ENCODE results near the gene RNU4-1. TPM values are rescaled to one million over a fixed set of nuclear protein-coding genes. Genes with fewer than 3 reads are reported as not detected.
"Not testable (repeated sequence)": the region's sequence is repeated elsewhere in the genome, so short reads cannot be mapped to it uniquely, and the experiment has no call there.

RNU4-1 gene
- total and polyA plus RNA-seq, 2 donors (not counting 3 experiments of a cell fraction or from before 2014, with no cell fraction given) = under 0.01 to 2,141 TPM

DNA sequence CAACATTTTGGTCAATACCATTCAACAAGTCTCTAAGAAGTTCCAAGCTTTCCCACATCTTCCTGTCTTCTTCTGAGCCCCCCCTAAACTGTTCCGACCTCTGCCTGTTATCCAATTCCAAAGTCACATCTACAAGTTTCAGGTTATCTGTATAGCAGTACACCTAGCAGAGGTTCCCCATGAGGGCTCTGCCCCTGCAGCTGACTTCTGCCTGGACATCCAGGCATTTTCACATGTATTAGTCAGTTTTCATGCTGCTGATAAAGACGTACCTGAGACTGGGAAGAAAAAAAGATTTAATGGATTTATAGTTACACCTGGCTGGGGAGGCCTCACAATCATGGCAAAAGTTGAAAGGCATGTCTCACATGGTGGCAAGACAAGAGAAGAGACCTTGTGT lies 44.7 kb upstream of the RNU4-1 start:
- BruUV-seq (replicated peaks) = no TSS peak
- Histone ChIP-seq H3K9me3 (replicated peaks; ENCODE audit: control insufficient read depth, insufficient read depth, low read length) (no peaks in the 10 kb centered on the region), H3K4me2 (ENCODE audit: insufficient read depth, low read length) (no peak overlapping the region), H3K9ac (replicated peaks; ENCODE audit: extremely low read depth, insufficient read depth, low read length) (no peak overlapping the region), H3K79me2 (ENCODE audit: control insufficient read depth, insufficient read depth, low read length) (no peaks in the 10 kb centered on the region), H3K27me3 (ENCODE audit: control insufficient read depth in 2 of 2, insufficient read depth in 2 of 2, low read length in 2 of 2) (no peaks in the 10 kb centered on the region), H3K9me1 (replicated peaks; ENCODE audit: control insufficient read depth, extremely low read depth, insufficient read depth, low read length) (no peaks in the 10 kb centered on the region), H2AFZ (ENCODE audit: low read depth, low read length) (no peak overlapping the region), H3K4me3 (replicated peaks in 1 of 3; ENCODE audit: insufficient read depth in 1 of 3, low read depth in 1 of 3, low read length in 3 of 3) (no peak overlapping the region), H3K36me3 (ENCODE audit: control insufficient read depth in 2 of 2, extremely low read depth in 1 of 2, insufficient read depth in 2 of 2, low read length in 2 of 2) (no peaks in the 10 kb centered on the region), H4K20me1 (replicated peaks; ENCODE audit: control insufficient read depth, extremely low read depth, insufficient read depth, low read length) (no peaks in the 10 kb centered on the region), H3K4me1 (ENCODE audit: control insufficient read depth, extremely low read depth, insufficient read depth, low read length) (no peaks in the 10 kb centered on the region), H3K27ac (ENCODE audit: insufficient read depth, low read depth, low read length) (no peak overlapping the region)
- dilution Hi-C loops (cut with MboI; ENCODE audit: extremely low pct_ligation_motif_present, low sequenced_read_pairs) = no loop called here
- intact Hi-C loops (cut with micrococcal nuclease) = no loop called here
- FAIRE-seq (no peak), DNase-seq (ENCODE audit: low read depth, low spot score) (no peak)
- no peak for TF ChIP-seq FOS (IDR thresholded peaks at IDR 0.05; ENCODE audit: borderline replicate concordance, insufficient read depth, low read length)
- ChIA-PET CTCF (interaction anchor here (1.3 kb wide), 1 partner anchor 36 kb away, joined by 3 read pairs; the partner anchor contains the start of gene SIRT4), POLR2A (no interaction called here)

DNA sequence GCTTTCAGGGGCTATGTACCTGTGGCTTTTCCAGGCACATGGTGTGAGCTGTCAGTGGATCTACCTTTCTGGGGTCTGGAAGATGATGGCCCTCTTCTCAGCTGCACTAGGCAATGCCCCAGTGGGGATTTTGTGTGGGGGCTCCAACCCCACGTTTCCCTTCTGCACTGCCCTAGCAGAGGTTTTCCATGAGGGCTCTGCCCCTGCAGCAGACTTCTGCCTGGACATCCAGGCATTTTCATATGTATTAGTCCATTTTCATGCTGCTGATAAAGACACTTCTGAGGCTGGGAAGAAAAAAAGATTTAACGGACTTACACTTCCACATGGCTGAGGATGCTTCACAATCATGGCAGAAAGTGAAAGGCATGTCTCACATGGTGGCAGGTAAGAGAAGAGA lies 43.4 kb upstream of the RNU4-1 start:
- H3K27me3 ChIP-seq (ENCODE audit: control insufficient read depth in 2 of 2, insufficient read depth in 2 of 2, low read length in 2 of 2); BruUV-seq (replicated peaks); H3K4me2 ChIP-seq (ENCODE audit: insufficient read depth, low read length); intact Hi-C loops (cut with micrococcal nuclease); H3K79me2 ChIP-seq (ENCODE audit: control insufficient read depth, insufficient read depth, low read length); H2AFZ ChIP-seq (ENCODE audit: low read depth, low read length); POLR2A ChIA-PET; H3K4me1 ChIP-seq (ENCODE audit: control insufficient read depth, extremely low read depth, insufficient read depth, low read length); H3K36me3 ChIP-seq (ENCODE audit: control insufficient read depth in 2 of 2, extremely low read depth in 1 of 2, insufficient read depth in 2 of 2, low read length in 2 of 2); H3K9ac ChIP-seq (replicated peaks; ENCODE audit: extremely low read depth, insufficient read depth, low read length); dilution Hi-C loops (cut with MboI; ENCODE audit: extremely low pct_ligation_motif_present, low sequenced_read_pairs); FAIRE-seq; H3K9me3 ChIP-seq (replicated peaks; ENCODE audit: control insufficient read depth, insufficient read depth, low read length); H4K20me1 ChIP-seq (replicated peaks; ENCODE audit: control insufficient read depth, extremely low read depth, insufficient read depth, low read length); H3K27ac ChIP-seq (ENCODE audit: insufficient read depth, low read depth, low read length); DNase-seq (ENCODE audit: low read depth, low spot score); H3K4me3 ChIP-seq (replicated peaks in 1 of 3; ENCODE audit: insufficient read depth in 1 of 3, low read depth in 1 of 3, low read length in 3 of 3); H3K9me1 ChIP-seq (replicated peaks; ENCODE audit: control insufficient read depth, extremely low read depth, insufficient read depth, low read length): not testable (repeated sequence)
- CTCF ChIA-PET = interaction anchor here (0.6 to 2.1 kb wide), 2 partner anchors 51 to 93 kb away, joined by 3 to 6 read pairs; no protein-coding TSS in a partner anchor
